GM10248 (cell line): ENCODE results near the gene SCAP.
A peak's percentile ranks its signal among the peaks of the same experiment; 100 is the strongest.
"Not testable (repeated sequence)": the region's sequence is repeated elsewhere in the genome, so short reads cannot be mapped to it uniquely, and the experiment has no call there.

ENCODE experiments used
- CTCF ChIA-PET: fragments of 300-600 bp; sonication (Branson Sonifier 250); formaldehyde crosslinking; extraction: SDS; loops from one replicate; lab custom pipeline; 2021; ENCODE audit warnings: antibody characterized with exemption; lab: Yijun Ruan, JAX
- POLR2A ChIA-PET: fragments of 350-650 bp; sonication (Branson Sonifier 250); formaldehyde crosslinking; extraction: SDS; loops from one replicate; lab custom pipeline; 2020; ENCODE audit warnings: antibody characterized with exemption; lab: Yijun Ruan, JAX
- DNase-seq: peaks from one replicate; pipeline ENCODE4 v3.0.0; 2012; ENCODE audit errors: extremely low spot score
- CTCF ChIP-seq: IDR thresholded peaks from 2 replicates; pipeline ENCODE4 v1.5.1; 2012; ENCODE audit warnings: mild to moderate bottlenecking, low read depth; ENCODE audit errors: extremely low read depth, missing control alignments, control extremely low read depth

The SCAP gene

GRCh38 chr3:47379411-47379899 lies 96.3 kb downstream of the SCAP start:
- POLR2A ChIA-PET: no interaction called here
- CTCF ChIA-PET: interaction anchor here (1.9 to 2.6 kb wide), 2 partner anchors 8 to 10 kb away, joined by 7 to 11 read pairs; no protein-coding TSS in a partner anchor
- TF ChIP-seq CTCF: no peak
- no peak for DNase-seq

- no peak for DNase-seq
- ChIA-PET CTCF (interaction anchor here (2.6 kb wide), 1 partner anchor 10 kb away, joined by 11 read pairs; no protein-coding TSS in a partner anchor), POLR2A (interaction anchor here (0.8 kb wide), 1 partner anchor 510 kb away, joined by 5 read pairs; no protein-coding TSS in a partner anchor)
- TF ChIP-seq CTCF: no peak
Measured at GRCh38 chr3:47378869-47379268, 96.9 kb downstream of the SCAP start.

- no peak for DNase-seq
- POLR2A ChIA-PET: interaction anchor here (1.0 kb wide), 1 partner anchor 86 kb away, joined by 3 read pairs; no protein-coding TSS in a partner anchor
- no peak for TF ChIP-seq CTCF
- CTCF ChIA-PET: interaction anchor here (1.0 to 1.3 kb wide), 4 partner anchors 9 to 44 kb away, joined by 3 to 4 read pairs (median 4); no protein-coding TSS in a partner anchor
Measured at GRCh38 chr3:47377186-47377585, 98.6 kb downstream of the SCAP start.

DNA sequence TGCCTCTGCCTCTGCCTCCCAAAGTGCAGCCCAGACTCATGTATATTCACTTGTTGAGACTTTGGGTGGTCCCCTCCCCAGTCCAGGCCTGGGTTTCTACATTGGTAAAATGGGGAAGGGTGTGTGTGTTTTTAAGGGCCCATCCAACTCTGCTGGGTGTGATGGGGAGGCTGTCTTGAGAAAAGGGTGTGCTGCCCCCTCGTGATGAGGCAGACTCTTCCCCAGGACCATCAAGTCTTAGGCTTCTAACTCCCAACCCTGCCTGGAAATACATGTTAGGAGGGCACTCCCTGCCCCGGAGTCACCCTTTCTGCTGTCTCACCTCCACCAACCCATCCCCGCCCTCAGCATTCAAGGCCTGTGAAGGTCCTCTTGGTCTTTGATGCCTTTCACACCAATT lies 99.3 kb downstream of the SCAP start:
- CTCF ChIA-PET: no interaction called here
- no peak for DNase-seq
- POLR2A ChIA-PET: no interaction called here
- TF ChIP-seq CTCF: no peak

GRCh38 chr3:47374587-47374986 lies 101.2 kb downstream of the SCAP start:
- CTCF ChIA-PET: no interaction called here
- no peak for TF ChIP-seq CTCF
- POLR2A ChIA-PET: no interaction called here
- DNase-seq: no peak

DNA sequence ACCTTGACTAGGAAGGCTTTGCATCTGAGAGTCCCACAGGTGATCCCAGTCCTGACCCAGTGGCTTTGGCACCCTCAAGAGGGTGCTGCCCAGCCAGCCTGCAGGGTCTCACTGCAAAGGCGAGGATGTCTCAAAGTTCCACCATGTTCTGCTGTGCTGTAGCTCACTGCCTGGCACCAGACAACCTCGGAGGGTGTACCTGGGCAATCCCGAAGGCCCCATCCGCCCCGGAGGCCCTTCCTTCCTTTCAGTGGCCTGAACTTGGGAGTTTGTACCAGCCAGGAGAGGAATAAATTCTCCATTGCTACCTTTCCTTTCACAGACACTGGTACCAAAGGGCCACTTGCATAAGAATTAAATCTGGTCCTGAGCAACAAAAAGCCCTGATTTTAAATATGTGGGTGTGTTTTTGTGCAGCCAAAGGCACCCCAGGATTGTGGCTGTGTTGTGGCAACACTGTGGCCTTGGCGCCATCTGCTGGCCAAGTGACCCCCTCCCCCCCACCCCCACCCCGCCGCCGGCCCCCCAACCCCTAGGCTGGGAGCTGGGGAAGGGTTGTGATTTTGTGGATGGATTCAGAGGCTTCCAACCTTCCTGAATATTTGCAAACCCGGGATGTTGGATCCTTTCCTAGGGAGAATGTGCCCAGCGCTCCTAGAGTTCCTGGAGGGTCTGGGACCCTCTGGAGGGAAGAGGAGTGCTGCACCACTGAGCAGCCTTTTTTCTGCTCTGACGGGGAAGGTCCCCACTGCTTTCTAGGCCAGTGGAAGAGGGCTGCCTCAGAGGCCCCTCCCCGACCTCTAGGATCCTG lies 104.6 kb downstream of the SCAP start:
- ChIA-PET CTCF (interaction anchor here (0.8 to 2.0 kb wide), 10 partner anchors 9 to 476 kb away, joined by 3 to 8 read pairs (median 3); partner anchors contain the start of gene PTPN23), POLR2A (no interaction called here)
- TF ChIP-seq CTCF: peak; percentile 21
- peak; percentile 79 for DNase-seq

GRCh38 chr3:47370020-47370419 lies 105.7 kb downstream of the SCAP start:
- DNase-seq, POLR2A ChIA-PET: not testable (repeated sequence)
- CTCF ChIA-PET: interaction anchor here (0.8 to 2.3 kb wide), 15 partner anchors 9 to 882 kb away, joined by 3 to 11 read pairs (median 3); partner anchors contain the start of gene PTPN23
